ENCODE data around the gene ROCK1.
A peak's percentile ranks its signal among the peaks of the same experiment; 100 is the strongest.
"Not testable (repeated sequence)": the region's sequence is repeated elsewhere in the genome, so short reads cannot be mapped to it uniquely, and the experiment has no call there.

ROCK1 gene

GRCh38 chr18:21111346-21112139 lies at the start of gene ROCK1:
Gene ROCK1, minus strand, starts transcription at chr18:21111813. Its CDS starts 903 bp downstream, at chr18:21110910.
- peak within 1 kb of the TSS; percentile 70 for H3K4me3 ChIP-seq (ENCODE audit: control insufficient read depth, low read depth, low read length)
- no peak for TF ChIP-seq CTCF (IDR thresholded peaks at IDR 0.05; ENCODE audit: control insufficient read depth, insufficient read depth, low read depth, low read length, missing control alignments)
- peak; percentile 90 for DNase-seq (ENCODE audit: low read depth)

GRCh38 chr18:21155443-21155842 lies 43.8 kb upstream of the ROCK1 start:
- no peak overlapping the region for H3K4me3 ChIP-seq (ENCODE audit: control insufficient read depth, low read depth, low read length)
- no peak for TF ChIP-seq CTCF (IDR thresholded peaks at IDR 0.05; ENCODE audit: control insufficient read depth, insufficient read depth, low read depth, low read length, missing control alignments)
- no peak for DNase-seq (ENCODE audit: low read depth)

GRCh38 chr18:21146016-21146415 lies 34.4 kb upstream of the ROCK1 start:
- DNase-seq (ENCODE audit: low read depth): no peak
- no peak overlapping the region for H3K4me3 ChIP-seq (ENCODE audit: control insufficient read depth, low read depth, low read length)
- TF ChIP-seq CTCF (IDR thresholded peaks at IDR 0.05; ENCODE audit: control insufficient read depth, insufficient read depth, low read depth, low read length, missing control alignments): no peak

GRCh38 chr18:21145371-21145770 lies 33.8 kb upstream of the ROCK1 start:
- DNase-seq (ENCODE audit: low read depth): no peak
- no peak overlapping the region for H3K4me3 ChIP-seq (ENCODE audit: control insufficient read depth, low read depth, low read length)
- no peak for TF ChIP-seq CTCF (IDR thresholded peaks at IDR 0.05; ENCODE audit: control insufficient read depth, insufficient read depth, low read depth, low read length, missing control alignments)

GRCh38 chr18:21141668-21142422 lies 30.2 kb upstream of the ROCK1 start:
- no peak for DNase-seq (ENCODE audit: low read depth)
- no peak overlapping the region for H3K4me3 ChIP-seq (ENCODE audit: control insufficient read depth, low read depth, low read length)
- no peak for TF ChIP-seq CTCF (IDR thresholded peaks at IDR 0.05; ENCODE audit: control insufficient read depth, insufficient read depth, low read depth, low read length, missing control alignments)

- H3K4me3 ChIP-seq (ENCODE audit: control insufficient read depth, low read depth, low read length); DNase-seq (ENCODE audit: low read depth): not testable (repeated sequence)
Measured at GRCh38 chr18:21137719-21138488, 26.3 kb upstream of the ROCK1 start.
